Loucy (cell line): Measurements from ENCODE around the gene TNS4.

Experiments used
- EZH2phosphoT487 ChIP-seq: fragments of 200-600 bp; IDR thresholded peaks from 2 replicates; pipeline ENCODE4 v1.6.1; 2018; ENCODE audit warnings: antibody characterized with exemption, mild to moderate bottlenecking, moderate library complexity, borderline replicate concordance
- TF ChIP-seq, protein P1 (sequence below): fragments of 200-600 bp; sonication (generic); conservative IDR thresholded peaks from 2 replicates; pipeline ENCODE4 v1.5.1; 2014; ENCODE audit warnings: mild to moderate bottlenecking, antibody characterized with exemption, low read length

- TF ChIP-seq, protein P1, sequence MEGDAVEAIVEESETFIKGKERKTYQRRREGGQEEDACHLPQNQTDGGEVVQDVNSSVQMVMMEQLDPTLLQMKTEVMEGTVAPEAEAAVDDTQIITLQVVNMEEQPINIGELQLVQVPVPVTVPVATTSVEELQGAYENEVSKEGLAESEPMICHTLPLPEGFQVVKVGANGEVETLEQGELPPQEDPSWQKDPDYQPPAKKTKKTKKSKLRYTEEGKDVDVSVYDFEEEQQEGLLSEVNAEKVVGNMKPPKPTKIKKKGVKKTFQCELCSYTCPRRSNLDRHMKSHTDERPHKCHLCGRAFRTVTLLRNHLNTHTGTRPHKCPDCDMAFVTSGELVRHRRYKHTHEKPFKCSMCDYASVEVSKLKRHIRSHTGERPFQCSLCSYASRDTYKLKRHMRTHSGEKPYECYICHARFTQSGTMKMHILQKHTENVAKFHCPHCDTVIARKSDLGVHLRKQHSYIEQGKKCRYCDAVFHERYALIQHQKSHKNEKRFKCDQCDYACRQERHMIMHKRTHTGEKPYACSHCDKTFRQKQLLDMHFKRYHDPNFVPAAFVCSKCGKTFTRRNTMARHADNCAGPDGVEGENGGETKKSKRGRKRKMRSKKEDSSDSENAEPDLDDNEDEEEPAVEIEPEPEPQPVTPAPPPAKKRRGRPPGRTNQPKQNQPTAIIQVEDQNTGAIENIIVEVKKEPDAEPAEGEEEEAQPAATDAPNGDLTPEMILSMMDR = no peak
- no peak for TF ChIP-seq EZH2phosphoT487
These were observed 15.3 kb upstream of the TNS4 start for GRCh38 chr17:40516581-40517285.
